ENCODE measurements around the gene BCL2L15.

The BCL2L15 gene

DNA sequence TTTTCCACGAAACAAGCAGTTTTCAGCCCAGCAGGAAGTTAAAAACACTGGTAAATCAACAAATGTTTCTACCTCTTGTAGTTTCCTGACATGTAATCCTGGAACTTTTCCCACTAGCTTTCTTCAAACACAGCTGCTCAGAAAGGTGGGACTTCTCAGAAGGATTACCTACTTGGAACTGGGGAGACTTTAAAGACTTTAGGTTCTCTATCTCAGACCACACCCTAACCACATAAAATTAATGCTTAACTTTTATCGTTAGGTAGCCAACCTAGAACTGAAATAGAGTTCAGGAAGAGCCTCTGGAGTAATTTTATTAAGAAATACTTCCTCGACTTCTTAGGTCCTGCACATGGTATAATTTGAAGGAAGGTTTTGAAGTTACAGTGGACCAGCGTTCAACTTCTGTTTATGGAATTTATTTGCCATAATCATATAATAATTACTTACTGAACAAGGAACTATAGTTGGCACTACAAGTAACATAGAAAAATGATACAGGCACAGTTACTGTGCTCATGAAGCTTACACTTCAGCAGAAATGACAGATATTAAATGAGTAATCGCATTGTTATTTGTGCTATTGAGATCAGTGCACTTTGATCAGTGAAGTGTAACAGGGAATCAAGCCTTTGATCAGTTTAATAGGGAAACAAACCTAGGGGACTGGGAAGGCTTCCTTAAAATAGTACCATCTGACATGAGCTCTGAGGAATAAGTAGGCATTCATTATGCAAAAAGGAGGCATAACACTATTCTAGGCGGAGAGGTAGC, at the start of gene BCL2L15:
BCL2L15 (minus strand) TSS at position 180 of the 774 bp plus-strand sequence. CDS start 206 bp downstream, outside the sequence.
- no peak for DNase-seq

DNA sequence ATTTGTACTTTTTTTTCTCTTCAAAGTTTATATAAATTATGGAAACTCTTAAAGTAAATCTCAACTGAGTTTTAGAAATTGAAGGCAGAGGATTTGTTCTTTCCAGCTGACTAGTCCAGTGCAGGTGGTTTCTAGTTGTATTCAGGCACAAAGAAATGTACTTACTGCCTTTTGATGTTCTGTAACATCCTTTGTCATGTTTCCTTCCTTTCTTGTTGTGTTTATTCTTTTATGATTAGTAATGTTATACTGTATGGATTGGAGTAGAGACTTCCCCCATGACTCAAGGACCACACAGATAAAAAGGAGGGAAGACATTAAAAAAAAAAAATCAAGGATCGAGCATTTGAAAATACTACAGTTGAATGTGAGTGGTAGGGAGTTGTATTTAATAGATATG, 49.8 kb upstream of the BCL2L15 start:
- no peak for DNase-seq

DNA sequence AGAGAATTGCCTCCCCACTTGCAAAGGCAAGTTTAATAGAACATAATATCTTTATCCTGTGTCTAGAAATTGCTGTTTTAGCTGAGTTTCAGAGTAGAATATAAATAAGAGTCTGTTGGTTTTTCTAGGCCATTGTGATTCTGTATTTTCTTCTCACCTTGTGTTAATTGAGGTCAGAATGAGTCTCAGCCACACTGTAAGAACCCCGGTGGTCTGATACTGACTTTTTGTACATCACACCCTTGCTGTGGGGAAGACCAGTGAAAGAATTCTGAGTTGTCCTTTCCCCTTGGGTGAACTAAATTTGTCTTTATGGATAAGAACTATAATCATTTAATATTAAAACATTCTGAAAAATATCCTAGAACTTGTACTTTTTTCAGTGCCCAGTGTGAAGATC, 48.6 kb upstream of the BCL2L15 start:
- DNase-seq, result peak; percentile 47

- no peak for DNase-seq
Measured at GRCh38 chr1:113935176-113935575, 47.8 kb upstream of the BCL2L15 start.

DNA sequence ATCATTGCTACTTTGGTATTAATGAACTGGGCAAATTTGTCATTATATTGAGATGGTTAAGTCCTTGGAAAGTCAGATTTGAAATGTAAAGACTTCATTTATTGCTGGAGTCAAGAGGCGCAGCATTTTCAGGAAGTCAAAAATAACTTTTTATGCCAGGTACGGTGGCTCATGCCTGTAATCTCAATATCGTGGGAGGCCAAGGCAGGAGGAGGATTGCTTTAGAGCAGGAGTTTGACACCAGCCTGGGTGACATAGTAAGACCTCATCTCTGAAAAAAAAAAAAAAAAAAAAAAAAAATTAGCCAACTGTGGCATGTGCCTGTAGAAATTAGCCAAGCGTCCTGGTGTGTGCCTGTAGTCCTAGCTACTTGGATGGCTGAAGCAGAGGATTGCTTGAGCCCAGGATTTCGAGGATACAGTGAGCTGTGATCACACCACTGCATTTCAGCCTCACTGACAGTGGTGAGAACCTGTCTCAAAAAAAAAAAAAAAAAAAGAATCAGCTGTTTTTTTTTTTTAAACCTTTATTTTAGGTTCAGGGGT, 47.2 kb upstream of the BCL2L15 start:
- DNase-seq, result no peak

- no peak for DNase-seq
Measured at GRCh38 chr1:113934006-113934405, 46.6 kb upstream of the BCL2L15 start.

- DNase-seq, result peak; percentile 72
Measured at GRCh38 chr1:113931451-113931851, 44.1 kb upstream of the BCL2L15 start.

GRCh38 chr1:113930499-113931161, 43.2 kb upstream of the BCL2L15 start:
- DNase-seq, result peak; percentile 94

DNA sequence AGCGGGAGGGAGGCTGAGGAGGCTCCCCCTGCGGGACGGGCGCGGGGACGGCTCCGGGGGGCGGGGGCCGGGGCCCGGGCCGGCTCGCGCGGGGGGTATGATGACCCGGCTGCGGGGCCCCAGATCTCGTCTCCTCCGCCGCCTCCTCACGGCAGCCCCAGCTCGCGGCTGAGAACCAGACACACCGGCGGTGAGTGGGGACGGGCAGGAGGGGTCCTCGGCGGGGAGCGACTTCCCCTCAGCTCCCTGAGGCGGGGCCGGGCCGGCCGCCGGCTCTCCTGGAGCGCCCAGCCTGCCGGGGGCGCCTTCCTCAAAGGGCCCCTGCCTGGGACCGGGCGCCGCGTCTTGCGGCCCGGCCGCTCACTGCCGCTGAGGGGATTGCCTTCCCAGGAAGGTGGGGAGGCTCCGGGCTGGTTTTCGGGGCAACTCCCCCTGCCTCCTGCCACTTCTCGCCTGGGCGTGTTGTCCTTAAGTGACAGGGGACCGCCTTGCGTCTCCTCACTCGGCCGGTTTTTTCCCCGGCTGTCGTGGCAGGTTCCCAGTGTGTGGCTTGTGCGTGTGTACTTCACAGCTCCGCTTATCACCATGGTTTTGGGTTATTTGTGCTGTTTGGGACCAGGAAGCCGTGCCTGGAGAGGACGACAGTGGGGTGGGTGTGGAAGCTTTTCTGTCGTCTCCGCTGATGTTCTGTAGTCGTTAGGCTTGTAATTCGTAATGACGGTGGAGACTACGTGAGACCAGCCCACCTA, 42.5 kb upstream of the BCL2L15 start:
- peak; percentile 87 for DNase-seq

DNA sequence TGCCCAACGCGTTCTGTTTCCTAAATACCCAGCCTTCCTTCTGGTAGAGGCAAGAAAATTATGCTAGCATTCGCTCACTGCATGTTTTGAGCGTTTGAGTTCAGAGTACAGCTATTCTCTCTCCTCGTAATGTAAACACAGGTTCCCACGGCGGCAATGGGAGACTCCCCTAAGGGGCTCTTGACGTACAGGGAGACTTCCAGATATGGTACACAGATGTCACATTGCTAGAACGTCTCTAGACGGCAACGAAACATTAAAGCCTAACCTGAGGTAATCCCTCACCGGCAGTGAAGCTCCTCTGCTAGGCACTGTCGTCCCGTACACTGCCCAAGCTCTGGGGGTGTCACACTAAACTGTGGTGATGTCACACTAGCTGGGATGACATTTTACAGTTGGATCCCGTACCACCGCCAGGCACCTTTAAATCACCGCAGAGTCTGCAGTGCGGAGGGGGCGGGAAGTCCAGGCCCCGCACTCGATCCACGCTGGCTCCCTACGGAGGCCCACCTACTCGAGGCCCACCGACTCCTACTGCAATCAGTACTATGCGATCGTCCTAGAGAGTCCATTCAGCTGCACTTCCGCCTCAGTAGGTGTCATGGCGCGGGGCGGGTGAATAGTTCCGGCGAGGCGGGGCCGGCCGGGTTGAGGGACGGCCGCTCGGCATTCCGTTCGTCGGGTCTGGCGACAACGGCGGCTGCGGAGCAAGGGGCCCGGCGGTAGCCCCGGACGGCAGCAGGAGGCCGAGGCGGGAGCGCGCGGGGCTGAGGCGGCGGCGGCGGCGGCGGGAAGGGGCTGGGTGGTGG, 41.8 kb upstream of the BCL2L15 start, which contains the start of gene HIPK1:
HIPK1 (plus strand) TSS at position 384 of the 809 bp plus-strand sequence.
- peak; percentile 94 for DNase-seq

DNA sequence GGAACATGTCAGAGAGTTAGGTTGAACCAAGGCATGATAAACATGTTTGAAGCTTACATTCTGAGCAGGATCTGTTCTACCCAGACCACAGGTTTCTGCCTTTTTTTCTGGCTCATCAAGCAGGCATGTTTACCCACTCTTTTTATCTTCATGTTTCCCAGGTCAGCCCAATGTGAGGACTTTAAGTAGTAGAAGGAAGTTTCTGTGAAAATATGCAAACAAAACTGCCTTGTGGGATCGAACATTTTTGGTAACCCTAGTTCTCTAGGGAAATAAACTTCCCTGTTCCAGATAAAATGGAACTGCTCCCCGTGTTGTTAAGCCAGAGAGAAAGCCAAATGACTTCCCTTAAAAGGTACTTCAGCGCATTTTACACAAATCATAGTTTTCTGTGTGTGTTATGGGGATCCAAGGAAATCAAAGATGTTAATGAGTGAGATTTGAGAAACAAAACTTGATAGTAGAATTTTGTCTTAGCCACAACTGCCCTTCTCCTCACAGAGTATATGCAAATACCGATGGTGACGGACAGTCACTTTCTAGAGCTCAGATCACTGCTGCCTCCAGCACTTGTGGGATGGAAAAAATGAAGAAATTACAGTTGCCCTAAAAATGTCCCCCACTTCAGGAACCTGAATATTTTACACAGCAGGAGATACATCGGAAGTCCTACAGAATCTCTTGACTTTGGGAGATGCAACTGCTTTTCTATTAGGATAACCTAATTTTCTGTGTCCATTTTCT, 41.0 kb upstream of the BCL2L15 start:
- no peak for DNase-seq

- DNase-seq, result no peak
Measured at GRCh38 chr1:113924473-113924872, 37.1 kb upstream of the BCL2L15 start.

- no peak for DNase-seq
Measured at GRCh38 chr1:113922957-113923356, 35.6 kb upstream of the BCL2L15 start.

GRCh38 chr1:113918243-113918642, 30.9 kb upstream of the BCL2L15 start:
- no peak for DNase-seq

GRCh38 chr1:113917400-113918082, 30.2 kb upstream of the BCL2L15 start:
- DNase-seq, result no peak

DNA sequence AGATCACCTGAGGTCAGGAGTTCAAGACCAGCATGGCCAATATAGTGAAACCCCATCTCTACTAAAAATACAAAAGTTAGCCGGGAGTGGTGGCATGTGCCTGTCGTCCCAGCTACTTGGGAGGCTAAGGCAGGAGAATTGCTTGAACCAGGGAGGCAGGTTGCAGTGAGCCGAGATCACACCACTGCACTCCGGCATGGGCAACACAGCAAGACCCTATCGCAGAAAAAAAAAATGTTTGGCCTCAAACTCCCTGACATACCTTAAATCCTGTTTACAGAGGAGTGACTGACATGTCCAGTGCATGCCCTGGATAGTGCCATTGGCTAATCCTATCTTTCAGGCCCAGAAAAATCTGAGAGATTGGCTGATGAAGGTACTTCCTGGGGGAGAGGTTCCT, 29.6 kb upstream of the BCL2L15 start:
- no peak for DNase-seq

DNA sequence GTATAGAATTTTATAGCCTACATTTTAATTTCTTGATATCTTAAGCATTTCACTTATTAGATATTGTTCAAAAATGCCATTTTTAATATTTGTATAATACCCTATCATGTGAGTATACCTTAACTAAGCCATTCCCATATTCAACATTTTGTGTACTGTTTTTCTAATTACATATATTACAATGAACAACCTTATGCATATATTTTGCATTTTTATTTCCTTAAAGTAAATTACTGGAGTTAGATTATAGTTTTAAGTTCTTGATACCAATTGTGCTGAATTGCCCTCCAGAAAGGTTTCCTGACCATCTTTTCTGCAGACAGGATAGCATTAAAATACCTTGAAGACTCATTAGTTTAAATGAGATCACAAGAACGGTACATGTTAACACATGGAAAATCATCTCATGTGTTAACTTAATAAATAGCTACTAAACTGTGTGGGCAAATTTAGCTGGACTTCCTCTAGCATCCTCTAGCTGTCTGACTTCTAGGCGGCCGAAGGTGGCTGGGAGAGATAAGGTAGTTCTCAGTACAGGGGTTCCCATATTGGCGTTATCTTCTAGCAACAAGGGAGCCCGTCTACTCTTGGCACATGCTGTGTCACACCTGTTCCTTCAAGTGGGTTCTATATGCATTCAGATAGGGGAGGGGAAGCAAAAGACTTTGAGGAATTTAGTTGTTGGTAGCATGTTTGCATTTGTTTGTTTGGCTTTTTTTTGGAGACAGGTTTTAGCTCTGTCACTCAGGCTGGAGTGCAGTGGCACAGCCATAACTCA, 26.7 kb upstream of the BCL2L15 start:
- DNase-seq, result no peak

DNA sequence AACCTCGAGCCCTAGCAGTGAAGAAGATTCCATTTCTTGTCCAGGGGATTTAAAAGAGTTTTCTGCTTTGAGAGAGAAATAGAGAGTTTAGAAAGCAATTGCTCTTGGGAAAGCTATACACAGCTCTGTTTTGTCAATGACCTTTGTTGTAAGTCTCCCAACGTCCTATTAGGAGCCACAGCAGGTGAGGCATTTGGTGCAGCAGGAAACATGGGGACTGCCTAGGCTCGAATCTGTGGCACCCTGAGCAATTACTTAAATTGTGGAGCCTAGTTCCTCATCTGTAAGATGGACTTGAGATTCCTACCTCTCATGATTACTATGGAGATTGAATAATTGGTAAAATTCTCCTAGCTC, 25.9 kb upstream of the BCL2L15 start:
- DNase-seq, result no peak

DNA sequence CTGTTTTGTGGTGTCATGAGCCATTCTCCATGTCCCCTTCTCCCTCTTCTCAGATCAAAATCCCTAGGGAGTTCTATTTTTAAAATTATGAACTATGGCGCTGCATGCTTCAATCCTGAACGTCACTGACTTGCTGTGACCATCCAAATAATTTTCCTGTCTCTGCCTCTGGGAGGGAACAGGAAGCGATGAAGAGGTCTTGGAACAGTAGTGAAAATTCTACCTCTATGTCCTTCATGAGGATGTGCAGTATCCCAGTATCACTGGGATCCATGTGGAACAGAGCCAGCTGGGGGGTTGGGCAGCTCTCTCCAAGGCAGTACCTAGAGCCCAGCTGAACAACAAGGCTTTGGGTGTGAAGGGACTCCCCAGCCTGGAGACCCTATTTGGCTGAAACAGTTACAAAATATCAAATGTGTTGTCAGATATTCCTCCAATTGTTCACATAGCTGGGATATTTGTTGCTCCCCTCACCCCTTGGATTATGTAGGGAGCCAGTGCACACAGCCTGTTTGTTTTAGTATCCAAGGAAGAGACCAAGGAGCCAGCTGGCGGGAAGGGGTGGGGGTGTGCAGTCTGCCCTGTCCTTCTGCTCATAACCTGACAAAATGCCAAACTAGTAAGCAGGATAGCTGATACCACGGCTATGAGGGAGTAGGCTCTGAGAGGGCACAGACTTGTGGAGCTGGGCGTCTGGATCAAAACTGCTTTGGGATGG, 25.4 kb upstream of the BCL2L15 start:
- no peak for DNase-seq

- no peak for DNase-seq
Measured at GRCh38 chr1:113905435-113905861, 18.1 kb upstream of the BCL2L15 start.
